Fibroblast of skin of back (primary cell): ENCODE data around the gene CIROP.
A peak's percentile ranks its signal among the peaks of the same experiment; 100 is the strongest.

ENCODE experiments used
- DNase-seq: peaks from one replicate; pipeline ENCODE4 v3.0.0-alpha.2; 2013

CIROP gene

DNA sequence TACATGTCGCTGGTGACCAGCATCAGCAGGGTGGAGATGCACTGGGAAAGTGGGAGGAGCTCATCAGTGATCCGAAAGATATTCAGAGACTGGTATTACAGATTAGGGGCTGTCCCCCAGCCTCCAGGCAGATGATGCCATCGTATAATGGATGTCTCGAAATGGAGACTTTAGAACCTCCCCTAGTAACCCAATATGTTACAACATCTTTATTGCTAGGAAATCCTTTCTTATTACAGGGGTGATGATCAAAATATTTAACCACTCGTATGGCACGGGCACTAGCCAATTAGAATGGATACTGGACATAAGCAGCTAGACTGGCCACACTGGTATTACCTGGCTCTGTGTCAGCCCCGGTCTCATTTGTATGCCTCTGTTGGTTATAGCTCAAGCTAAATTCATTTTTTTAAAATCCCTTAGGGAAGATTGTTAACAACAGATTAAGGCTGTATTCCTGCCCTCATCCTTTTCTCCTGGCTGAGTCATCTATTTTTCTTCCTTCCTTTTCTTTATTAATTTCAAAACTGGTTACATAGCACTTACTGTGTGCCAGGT is 25.0 kb upstream of the CIROP start:
- DNase-seq = no peak

DNA sequence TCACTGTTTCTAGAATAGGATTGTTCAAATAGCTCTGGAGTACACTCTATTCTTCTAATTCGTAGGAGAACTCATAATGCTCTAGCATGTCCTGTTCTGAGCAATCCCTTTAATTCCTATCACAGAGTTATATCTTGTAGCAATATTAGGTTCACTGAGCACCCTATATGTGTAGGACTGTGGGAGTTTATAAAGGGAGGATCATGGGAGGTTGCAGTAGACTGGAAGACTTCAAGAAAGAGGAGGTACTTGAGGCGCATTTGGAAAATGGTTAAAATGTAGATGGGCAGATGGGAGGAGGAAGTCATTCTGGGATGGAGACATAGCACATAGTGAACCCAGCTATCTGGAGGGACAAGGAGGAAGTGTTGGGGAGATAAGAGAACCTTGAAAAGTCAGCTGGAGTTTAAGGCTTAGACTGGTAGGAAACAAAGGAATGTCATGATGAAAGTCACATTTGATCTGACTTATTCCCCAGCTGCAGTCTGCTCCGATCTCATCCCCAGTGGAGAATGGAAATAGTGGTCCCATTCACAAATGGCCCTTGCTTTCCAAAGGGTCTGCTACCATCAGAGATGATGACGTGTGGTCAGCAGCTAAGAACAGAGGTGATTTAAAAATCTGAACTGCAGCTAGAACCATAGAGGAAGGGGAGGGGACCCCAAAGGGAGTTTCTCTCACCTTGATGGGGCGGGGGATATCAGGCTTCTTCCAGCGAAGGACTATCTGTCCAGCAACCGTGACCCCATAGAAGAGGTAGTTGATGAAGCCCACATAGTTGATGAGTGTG is 24.4 kb upstream of the CIROP start:
- no peak for DNase-seq

DNA sequence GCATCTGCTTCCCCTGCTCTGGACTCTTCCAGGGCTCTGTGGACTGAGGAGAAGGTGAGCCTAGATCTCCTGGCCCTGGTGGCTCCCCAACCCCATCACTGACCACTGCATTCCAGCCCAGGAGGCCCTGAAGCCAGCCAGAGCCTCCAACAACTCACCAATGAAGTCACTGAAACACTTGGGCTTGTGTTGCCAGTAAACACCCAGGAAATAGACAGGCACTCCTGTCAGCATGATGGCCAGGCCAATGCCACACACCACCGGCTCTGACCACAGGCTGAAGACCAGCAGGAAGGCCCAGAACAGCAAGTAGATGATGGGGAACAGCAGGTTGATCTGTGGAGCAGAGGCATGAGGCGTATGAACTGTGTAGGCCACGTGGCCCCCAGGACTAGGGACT is 23.1 kb upstream of the CIROP start:
- DNase-seq = no peak

DNA sequence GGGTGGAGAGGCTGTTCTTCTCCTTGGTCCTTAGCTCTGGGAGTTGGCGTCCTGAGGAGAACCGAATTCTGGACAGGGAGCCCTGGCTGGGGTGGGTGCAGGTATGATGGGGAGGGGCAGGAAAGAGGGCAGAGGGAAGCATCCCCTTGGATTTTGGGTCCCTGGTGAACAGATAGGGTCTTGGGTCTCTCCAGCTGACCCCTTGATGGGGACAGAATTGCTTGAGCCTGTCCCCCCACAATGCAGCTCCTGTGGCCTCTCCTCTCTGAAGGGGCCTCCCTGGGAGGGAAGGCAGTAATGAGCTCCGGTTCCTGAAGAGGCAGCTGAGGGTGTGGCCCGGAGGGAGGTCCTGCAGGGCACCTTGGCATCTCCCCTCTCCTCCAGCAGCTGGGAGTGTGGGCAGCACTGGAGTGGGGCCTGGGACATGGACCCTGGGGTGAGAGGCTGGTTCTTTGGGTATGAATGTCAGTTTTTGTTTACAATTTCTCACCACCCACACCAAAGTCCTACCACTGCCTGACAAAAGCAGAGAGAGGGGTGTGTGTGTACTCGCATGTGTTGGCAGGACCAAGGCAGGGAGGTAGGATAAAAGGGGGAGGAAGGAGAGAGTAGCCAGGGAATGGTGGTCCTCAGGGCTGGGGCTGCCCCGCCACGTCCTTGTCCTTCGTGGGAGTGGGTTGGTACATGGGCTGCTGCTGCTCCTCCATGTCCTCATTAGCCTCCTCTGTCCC is 21.9 kb upstream of the CIROP start:
- DNase-seq = no peak

DNA sequence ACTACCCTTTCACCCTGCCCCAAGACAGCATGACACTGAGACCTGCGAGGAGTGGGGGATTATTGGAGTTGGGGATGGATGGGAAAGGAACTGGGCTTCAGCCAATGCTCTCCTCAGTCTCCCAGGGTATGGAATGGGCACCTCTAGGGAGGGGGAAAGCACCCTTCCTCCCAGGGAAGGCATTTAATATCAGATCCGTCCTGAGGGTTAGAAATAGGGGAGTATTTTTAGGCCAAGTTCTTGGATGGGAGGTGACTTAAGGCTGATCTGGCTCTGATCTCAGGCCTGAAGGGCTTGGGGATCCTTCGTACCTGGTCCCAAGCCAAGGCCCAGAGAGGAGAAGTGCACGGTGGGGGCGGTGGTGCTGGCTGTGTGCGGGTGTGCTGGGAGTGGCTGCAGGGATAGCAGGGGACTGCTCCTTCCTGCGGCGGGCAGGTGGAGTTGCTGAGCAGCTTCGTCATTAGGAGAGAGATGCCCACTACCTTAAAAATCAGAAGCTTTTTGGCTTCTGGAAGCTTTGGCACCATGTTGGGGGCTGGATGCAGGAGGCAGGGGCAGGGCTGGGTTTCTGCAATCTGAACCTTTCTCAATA is 21.2 kb upstream of the CIROP start:
- no peak for DNase-seq

DNA sequence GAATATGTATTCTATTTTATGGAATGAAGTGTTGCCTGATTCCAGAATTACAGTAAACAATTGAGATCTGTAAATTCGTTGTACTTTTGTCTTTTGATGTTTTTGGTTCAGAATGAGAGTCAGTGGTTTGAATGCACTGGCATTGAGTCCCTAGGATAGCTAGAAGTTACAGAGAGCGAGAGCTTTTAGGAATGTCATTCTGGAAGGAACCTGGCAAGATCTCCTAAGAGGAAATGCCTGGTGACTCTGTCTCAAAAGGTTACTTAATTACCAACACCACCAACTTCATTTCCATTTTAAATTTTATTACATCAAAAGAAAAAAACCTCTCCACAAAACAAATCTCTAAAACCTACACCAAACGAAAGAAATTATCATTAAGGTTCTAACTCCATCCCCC is 20.2 kb upstream of the CIROP start:
- DNase-seq = no peak

DNA sequence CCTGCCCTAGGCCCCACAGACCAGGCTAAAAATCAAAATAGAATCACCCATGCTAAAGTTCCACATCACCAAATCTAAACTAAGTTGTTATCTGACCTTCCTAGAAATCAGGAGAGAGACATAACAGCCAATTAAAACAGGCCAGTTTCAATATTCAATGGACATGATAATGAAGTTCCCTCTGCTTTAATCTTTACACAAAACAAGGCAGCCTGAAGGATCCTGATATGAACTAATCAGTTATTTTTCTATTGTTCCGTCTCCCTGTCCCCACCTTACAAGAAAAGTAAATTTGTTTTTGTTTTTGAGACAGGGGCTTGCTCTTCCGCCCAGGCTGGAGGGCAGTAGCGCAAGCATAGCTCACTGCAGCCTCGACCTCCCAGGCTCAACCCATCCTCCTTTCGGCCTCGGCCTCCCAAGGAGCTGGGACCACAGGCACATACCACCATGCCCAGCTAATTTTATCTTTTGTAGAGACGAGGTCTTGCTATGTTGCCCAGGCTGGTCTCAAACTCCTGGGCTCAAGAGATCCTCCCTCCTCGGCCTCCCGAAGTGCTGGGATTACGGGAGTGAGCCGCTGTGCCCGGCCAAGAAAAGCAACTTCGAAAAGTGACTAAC is 19.7 kb upstream of the CIROP start:
- DNase-seq = no peak

DNA sequence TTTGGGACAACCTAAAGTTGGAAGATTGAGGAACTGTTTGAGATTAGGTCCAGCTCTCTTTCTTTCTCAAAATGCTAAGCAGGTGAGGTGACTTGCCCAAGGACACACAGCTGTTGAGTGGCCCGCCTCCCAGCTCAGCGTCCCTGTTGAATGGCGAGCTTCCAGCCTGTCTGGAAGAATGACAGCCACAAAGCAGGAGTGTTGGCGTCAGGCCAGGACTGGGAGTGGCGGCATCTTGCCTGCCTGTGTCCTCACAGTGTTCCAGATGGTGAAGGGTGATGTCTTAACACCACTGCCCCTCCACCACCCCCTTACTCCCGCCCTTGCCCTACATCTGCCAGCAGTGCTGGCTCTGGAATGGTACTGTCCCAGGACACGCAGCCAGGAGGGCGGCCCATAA is 18.6 kb upstream of the CIROP start:
- peak; percentile 19 for DNase-seq

DNA sequence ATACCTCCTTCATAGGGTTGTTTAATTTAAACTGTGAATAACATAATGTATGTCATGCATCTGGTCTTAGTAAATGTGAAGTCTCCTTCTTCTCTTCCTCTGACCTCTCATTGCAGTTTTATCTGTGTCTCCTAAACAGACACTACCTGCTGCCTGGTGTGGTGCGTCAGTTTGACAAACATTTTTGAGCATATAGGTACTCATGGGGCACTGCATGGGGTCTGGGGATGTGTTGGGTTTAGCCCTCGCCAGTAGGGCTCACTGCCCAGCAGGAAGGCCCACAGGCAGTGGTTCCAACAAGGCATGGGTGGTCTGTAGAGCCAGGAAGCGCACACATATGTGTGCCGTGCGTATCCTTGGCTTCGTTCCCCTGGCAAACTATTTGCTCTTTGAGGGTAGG is 17.3 kb upstream of the CIROP start:
- no peak for DNase-seq

DNA sequence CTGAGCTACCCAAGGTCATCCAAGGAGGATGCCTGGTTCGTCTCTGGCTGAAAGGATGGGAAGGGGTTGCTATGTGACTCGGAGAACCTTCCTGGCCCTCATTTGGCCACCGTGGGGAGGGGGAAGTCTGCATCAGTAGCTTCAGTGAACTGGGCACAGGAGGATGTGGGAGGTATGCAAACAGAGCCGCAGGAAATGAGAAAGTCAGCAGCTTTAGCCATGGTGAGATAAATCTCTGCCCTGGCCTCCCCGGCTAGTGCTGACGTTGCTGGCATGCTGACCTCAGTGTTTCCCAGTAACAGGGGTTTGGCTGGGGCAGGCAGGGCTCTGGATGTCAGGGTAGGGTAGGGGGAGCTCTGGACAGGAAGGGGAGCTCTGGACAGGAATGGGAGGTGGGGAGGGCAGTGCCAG is 16.6 kb upstream of the CIROP start:
- peak; percentile 20 for DNase-seq

DNA sequence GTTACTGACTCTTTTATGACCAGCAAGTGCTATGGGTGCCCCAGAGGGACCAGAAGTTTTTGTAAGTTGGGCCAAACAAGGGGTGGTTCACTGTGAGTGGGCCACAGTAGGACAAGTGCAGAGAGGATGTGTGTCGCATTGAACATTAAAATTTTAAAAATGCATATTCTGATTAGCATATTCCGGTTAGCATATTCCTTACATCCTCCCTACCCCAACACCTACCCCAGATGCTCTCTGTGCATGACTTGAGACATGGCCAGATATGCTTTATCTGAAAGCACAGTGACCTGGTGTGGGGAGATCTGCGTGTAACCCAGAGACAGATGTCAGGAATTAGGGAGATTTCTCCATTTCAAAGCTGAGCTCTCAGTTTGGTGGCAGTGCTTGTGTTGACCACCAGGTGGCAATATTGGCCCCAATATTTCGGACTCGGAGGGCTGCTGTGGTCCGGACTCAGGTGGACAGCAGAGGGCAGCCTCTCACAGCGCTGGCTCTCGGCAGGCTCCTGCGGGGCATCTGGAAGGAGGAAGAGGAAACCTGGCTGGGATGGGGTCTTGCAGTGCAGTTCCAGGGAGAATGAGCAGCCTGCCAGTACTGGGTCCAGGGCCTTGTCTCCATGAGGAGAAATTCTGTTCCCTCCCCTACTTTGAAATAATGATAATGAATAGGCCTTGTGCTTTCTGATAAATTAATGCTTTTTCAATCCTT is 15.9 kb upstream of the CIROP start:
- peak; percentile 80 for DNase-seq

DNA sequence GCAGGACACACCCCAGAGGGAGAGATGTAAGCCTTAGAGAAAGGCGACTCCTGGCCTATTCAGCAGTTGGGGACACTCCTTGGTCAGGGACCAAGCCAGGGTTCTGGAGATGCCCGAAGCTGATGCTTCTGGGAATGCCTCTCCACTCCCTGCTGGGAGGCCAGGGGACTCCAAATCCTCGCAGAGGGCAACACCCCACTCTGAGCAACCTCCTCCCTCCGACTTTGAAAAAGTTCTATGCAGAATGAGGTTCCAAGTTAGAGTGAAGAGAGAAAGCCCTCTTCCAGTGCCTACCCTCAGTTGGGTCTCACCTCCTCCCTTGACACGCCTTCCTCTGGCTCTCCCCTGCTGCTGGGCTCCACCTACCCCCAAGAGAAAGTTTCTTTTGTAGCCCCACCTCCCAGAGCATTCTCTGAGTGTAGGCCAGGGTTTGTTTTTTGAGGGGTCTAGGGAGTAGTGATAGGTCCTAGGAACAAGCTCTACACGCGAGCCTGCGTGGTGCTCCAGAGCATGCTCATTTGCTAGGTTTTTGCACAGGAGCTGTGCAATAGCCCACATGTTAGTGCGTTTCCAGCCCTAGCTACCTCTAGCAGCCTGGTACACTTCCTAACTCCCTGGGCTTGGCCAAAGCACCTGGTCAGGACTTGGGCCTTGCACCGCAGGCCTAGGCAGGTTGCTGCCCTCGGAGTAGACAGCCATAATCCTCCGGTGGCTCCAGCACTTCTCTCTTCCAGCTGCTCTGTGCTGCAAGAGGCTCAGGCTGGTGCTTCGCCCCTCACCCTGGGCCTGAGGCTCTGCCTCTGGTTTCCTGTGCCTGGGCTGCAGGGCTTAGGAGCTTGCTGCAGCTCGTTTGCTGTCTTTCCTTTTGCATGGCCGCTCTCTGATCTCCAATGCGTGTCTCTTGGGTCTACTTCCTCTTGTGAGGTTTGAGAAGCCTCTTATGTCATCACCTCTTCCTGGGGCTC is 14.9 kb upstream of the CIROP start:
- no peak for DNase-seq

DNA sequence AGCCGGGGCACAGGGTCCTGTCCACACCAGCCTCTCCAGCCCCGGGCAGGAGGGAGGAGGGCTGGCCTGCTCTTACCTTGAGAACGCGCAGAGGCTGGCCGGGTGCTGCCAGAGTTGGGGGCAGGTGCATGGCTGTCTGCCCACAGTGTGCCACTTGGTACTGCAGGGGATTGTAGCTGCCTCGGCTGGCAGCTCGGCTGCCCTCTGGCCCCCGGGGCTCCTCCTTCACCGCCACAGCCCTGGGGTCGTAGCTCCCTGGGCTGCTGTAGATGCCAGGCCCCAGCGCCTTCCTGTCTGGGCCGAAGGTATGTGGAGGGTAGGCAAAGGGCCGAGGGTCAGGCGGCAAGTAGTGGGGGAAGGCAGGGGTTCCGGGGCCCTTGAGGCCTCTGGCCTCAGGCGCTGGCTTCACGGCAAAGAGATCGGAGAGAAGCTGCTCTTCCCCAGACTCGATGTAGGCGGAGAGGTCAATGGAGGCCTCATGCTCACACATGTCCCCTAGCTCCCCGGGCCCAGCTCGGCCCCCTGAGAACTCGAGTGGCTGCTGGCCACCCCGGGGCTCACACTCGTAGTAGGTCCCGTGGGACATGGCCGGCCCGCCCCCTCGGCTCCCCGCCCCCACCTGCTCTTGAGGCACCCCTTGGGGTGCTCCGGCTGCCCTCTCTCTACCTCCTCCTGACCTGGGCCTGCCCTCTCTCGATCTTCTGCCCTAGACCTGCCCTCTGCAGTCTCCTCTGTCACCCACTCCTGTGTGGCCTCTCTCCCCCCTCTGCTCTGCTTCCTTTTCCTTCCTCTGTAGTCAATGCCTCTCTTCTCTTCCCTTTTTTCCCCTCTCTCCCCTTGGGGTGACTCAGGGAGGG is 13.9 kb upstream of the CIROP start, which contains the start of gene CEBPE:
Gene CEBPE (minus strand): TSS at position 750 of the 857 bp plus-strand sequence. CDS start 164 bp downstream, at position 586.
- no peak for DNase-seq

DNA sequence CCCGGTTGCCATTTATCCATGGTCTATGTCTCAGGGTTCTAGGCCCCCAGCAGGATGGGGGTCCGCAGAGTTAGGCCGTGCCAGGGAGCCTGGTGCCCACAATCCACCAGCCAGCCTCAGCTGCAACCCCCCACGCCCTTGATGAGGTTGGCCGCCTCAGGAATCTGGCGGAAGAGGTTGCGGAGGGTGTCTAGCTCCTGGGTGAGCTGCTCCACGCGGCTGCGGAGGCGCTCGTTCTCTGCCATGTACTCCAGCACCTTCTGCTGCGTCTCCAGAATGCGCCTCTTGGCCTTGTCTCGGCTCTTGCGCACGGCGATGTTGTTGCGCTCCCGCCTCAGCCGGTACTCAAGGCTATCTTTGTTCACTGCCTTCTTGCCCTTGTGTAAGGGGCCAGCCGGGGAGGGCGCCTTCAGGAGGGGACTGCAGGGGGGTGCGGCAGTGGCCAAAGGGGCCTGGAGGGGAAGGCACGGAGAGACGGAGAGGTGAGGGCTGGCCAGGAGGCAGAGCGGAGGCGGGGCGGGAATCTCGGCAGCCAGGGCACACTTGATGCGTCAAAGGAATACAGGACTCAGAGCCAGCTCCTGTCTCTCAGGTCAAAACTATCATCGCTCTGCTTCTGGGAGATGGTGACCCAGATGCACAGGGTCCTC is 12.7 kb upstream of the CIROP start:
- no peak for DNase-seq

DNA sequence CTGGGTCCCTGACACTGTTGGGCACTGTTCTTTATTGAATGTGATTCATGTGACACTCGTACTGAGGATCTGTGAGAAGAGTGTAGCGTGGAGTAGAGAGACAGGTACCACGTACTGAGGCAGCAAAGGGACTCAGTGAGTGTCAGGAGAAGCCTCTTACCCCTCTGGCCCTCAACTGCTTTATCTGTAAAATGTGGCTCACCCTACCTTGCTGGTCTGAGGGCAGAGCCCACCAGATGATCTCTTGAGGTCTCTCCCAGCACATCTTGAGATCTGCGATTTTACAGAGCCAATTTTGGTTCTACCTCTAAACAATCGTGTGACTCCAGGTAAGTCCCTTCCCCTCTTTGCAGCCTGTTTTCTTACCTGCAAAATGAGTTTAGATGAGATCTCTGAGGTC is 11.1 kb upstream of the CIROP start:
- DNase-seq = no peak

DNA sequence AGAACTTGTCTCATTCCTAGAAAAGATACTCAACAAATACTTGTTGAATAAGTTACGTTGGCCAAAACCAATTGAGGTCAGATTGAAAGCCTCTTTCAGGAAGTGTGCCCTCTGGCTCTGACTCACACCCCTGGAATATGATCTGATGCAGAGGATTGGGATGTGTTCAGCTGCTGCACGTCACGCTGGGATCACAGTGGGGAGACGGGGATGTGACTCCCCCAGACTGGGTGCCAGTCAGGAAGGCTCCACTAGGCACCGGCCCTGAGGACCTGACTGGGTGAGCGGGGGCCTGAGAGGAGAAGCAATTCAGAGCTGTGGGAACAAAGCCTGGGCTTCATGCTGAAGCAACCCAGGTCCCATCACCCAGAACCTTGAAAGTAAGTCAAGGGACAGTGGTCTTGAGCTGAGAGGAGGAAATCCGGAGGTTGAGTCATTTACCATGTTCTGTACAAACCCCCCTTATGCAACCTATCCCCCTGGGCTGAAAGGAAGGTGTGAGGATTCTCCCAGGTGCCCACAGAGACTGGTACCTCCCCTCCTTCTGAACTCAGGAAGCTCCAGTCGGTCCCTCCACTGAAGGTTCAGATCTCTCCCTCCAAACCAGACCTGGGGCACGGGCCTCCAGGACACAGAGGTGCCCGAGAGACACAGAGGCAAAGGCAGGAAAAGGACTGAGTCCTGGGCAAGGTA is 10.4 kb upstream of the CIROP start:
- DNase-seq = peak; percentile 97

DNA sequence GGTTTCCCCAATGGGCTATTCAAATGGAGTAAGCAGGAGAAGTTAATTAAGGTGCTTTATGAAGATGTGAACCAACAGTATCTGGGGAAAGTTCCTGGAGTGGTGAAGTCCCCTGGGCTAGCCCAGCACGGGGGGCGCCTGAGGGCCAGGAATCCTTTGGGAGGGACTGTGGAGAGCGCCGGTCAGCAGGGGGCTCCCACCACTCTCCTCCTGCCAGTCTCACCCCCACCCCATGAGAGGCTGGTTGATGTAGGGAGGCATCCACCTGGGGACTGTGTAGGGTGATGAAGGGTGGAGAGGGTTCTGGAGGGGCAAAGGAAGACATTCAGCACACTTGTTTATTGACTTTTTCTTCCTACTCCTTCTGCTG is 9.9 kb upstream of the CIROP start:
- DNase-seq = no peak

DNA sequence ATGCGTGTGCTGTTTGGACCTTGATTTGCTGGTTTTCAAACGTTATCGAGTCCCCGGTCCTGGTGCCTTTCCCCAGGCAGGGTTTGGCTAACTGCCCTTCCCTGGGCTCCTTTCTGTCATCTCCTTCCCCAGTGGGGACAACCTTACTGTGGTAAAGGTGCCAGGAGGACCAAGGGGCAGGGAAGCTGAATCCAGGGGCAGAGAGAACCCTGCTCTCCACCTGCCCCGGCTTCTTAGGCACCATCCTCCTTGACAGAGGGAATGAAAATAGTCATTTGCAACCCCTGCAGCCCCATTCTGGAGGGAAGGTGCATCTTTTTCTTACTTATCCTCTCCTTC is 9.3 kb upstream of the CIROP start:
- DNase-seq = no peak
